Mammary epithelial cell (primary cell): ENCODE measurements around the gene ANKRD34A.

Source experiments
- CTCF ChIP-seq, 2 donors: IDR thresholded peaks in 1 of 2; conservative IDR thresholded peaks in 1 of 2; 2 replicates each; pipeline ENCODE4 v1.5.1; 2011 to 2012; ENCODE audit warnings: inconsistent platforms in 2 of 2, low read length in 2 of 2, mild to moderate bottlenecking in 2 of 2, control low read depth in 1 of 2, low read depth in 1 of 2; ENCODE audit not compliant: insufficient read depth in 1 of 2; ENCODE audit errors: extremely low read depth in 1 of 2
- EZH2 ChIP-seq: IDR thresholded peaks from 2 replicates; pipeline ENCODE4 v1.6.1; 2012; ENCODE audit warnings: low read length, inconsistent platforms, borderline replicate concordance

- TF ChIP-seq EZH2 = no peak
- no peak for TF ChIP-seq CTCF (conservative IDR thresholded peaks at IDR 0.05 in 1 of 2, IDR thresholded peaks at IDR 0.05 in 1 of 2; ENCODE audit: extremely low read depth in 1 of 2, insufficient read depth in 1 of 2, low read depth in 1 of 2, low read length in 2 of 2)
These were observed 17.8 kb upstream of the ANKRD34A start for GRCh38 chr1:145982010-145982723.
